Thyroid gland (tissue), 4 donors: ENCODE measurements around the gene IL12B. TPM values are rescaled to one million over a fixed set of nuclear protein-coding genes. Genes with fewer than 3 reads are reported as not detected.

Experiments
- DNase-seq, 2 donors: peaks; one replicate each; pipeline ENCODE4 v3.0.0-alpha.2; 2019
- H3K27ac ChIP-seq, 3 donors: fragments of 200-600 bp; sonication (generic); 1 replicate in 2 of 3; 2 replicates in 1 of 3; pipeline ENCODE4 v1.5.1; 2016 to 2019; ENCODE audit warnings: mild to moderate bottlenecking in 1 of 3, moderate library complexity in 1 of 3
- H3K27me3 ChIP-seq: fragments of 200-600 bp; sonication (generic); one replicate; pipeline ENCODE4 v1.5.1; 2019
- H3K36me3 ChIP-seq, 2 donors: fragments of 200-600 bp; sonication (generic); one replicate each; pipeline ENCODE4 v1.5.1; 2016 to 2019
- H3K4me1 ChIP-seq, 2 donors: fragments of 200-600 bp; sonication (generic); one replicate each; pipeline ENCODE4 v1.5.1; 2017 to 2019
- H3K4me3 ChIP-seq, 3 donors: fragments of 200-600 bp; sonication (generic); replicated peaks in 1 of 3; 1 replicate in 2 of 3; 2 replicates in 1 of 3; pipeline ENCODE4 v1.5.1; 2016; ENCODE audit warnings: mild to moderate bottlenecking in 1 of 3
- H3K9me3 ChIP-seq: fragments of 200-600 bp; sonication (generic); one replicate; pipeline ENCODE4 v1.5.1; 2017
- POLR2A ChIP-seq, 2 donors: fragments of 450-650 bp; IDR thresholded peaks; one replicate each; pipeline ENCODE4 v1.6.1; 2017; ENCODE audit warnings: antibody characterized with exemption in 2 of 2, mild to moderate bottlenecking in 2 of 2, moderate library complexity in 1 of 2
- WGBS, 2 donors: methylation state at CpG; one replicate each; pipeline ENCODE4 v1.1.5; 2017; 5-methylcytosine and 5-hydroxymethylcytosine counted together
- intact Hi-C: fragments of 100-400 bp; cut with DNase I; formaldehyde crosslinking; loops from one replicate; pipeline ENCODE4 v1.15.1; 2023
- total RNA-seq, 4 donors: library from RNA; depleted of rRNA; stranded (reverse); fragments of >200 nt; gene quantifications; one replicate each; pipeline ENCODE4 v1.2.3, GENCODE V29; 2016
- TF ChIP-seq, protein P1 (sequence below), 6 experiments: fragments of 200-600 bp in 3 of 6; fragments of 450-650 bp in 3 of 6; sonication (generic) in 3 of 6; IDR thresholded peaks; one replicate each; pipeline ENCODE4 v1.5.1; 2016 to 2019; ENCODE audit warnings: antibody characterized with exemption in 6 of 6, mild to moderate bottlenecking in 2 of 6, inconsistent platforms in 1 of 6, moderate library complexity in 1 of 6

IL12B gene
- total RNA-seq, 4 donors from 2014 or later, result not detected

DNA sequence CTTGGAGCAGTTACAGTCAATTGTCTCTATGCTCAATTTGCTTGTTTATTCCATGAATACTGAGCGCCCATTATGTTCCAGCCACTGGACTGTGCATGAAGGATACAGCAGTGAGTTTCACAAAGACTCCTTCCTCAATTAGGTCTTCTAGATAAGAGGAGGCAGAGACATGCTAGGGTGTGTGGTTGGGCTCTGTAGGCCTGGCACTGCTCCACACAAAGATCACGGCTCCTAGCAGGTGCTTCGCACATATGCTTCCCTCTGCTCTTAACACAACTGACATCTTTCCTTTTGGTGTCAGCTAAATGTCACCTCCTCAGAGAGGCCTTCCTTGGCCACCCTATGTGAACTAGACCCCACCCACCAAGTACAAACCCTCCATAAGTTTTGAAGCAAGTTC lies 10.9 kb downstream of the IL12B start:
- Histone ChIP-seq H3K27me3 (no peaks in the 10 kb centered on the region), H3K4me3 (no peak overlapping the region), H3K9me3 (no peaks in the 10 kb centered on the region), H3K36me3 (no peaks in the 10 kb centered on the region), H3K27ac (no peak overlapping the region), H3K4me1 (no peaks in the 10 kb centered on the region)
- intact Hi-C loops, result no loop called here
- WGBS, 2 donors, result 80 to 94% methylated on average over 3 of the region's 3 CpGs
- DNase-seq, result no peak
- TF ChIP-seq POLR2A (IDR thresholded peaks at IDR 0.05), result no peak
- TF ChIP-seq, protein P1, sequence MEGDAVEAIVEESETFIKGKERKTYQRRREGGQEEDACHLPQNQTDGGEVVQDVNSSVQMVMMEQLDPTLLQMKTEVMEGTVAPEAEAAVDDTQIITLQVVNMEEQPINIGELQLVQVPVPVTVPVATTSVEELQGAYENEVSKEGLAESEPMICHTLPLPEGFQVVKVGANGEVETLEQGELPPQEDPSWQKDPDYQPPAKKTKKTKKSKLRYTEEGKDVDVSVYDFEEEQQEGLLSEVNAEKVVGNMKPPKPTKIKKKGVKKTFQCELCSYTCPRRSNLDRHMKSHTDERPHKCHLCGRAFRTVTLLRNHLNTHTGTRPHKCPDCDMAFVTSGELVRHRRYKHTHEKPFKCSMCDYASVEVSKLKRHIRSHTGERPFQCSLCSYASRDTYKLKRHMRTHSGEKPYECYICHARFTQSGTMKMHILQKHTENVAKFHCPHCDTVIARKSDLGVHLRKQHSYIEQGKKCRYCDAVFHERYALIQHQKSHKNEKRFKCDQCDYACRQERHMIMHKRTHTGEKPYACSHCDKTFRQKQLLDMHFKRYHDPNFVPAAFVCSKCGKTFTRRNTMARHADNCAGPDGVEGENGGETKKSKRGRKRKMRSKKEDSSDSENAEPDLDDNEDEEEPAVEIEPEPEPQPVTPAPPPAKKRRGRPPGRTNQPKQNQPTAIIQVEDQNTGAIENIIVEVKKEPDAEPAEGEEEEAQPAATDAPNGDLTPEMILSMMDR (IDR thresholded peaks at IDR 0.05), result no peak

DNA sequence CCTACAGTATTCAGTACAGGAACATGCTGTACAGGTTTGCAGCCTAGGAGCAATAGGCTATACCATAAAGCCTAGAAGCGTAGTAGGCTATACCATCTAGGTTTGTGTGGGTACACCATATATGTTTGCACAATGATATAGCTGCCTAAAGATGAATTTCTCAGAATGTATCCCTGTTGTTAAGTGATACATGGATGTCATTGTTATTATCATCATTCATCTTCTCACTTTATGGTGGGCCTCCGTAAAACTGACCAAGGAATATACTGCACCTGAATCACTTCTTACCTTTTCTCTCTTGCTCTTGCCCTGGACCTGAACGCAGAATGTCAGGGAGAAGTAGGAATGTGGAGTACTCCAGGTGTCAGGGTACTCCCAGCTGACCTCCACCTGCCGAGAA lies 11.8 kb downstream of the IL12B start:
- 73 to 77% methylated on average over 4 of the region's 4 CpGs for WGBS, 2 donors
- Histone ChIP-seq H3K36me3 (no peaks in the 10 kb centered on the region), H3K4me3 (no peak overlapping the region), H3K27ac (no peak overlapping the region), H3K4me1 (no peaks in the 10 kb centered on the region), H3K27me3 (no peaks in the 10 kb centered on the region), H3K9me3 (no peaks in the 10 kb centered on the region)
- intact Hi-C loops, result no loop called here
- DNase-seq, result no peak
- TF ChIP-seq, protein P1 (IDR thresholded peaks at IDR 0.05), result no peak
- no peak for TF ChIP-seq POLR2A (IDR thresholded peaks at IDR 0.05)

DNA sequence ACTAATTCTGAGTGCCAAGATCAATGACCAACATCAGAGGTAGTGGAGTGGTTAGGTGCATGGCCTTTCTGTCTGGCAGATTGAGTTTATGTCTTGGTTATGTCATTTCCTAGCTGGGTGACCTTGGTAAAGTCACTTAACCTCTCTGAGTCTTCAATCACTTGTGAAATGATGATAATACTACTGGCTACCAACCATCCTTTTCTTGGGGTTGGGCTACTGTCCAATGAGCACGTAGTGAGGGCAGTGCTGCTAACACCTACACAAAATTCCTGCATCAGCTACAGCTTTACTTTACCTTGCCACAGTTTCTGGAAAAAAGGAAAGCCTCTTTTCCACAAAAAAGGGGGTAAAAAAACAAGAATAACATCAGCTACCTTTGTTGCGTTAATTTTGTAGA lies 12.4 kb downstream of the IL12B start:
- H3K36me3 ChIP-seq, result no peaks in the 10 kb centered on the region
- no peak for DNase-seq
- WGBS, 2 donors, result 63 to 70% methylated on average over 2 of the region's 2 CpGs
- TF ChIP-seq, protein P1 (IDR thresholded peaks at IDR 0.05), result no peak
- TF ChIP-seq POLR2A (IDR thresholded peaks at IDR 0.05), result no peak
- no peaks in the 10 kb centered on the region for H3K9me3 ChIP-seq
- no peak overlapping the region for H3K4me3 ChIP-seq
- no peaks in the 10 kb centered on the region for H3K4me1 ChIP-seq
- H3K27me3 ChIP-seq, result no peaks in the 10 kb centered on the region
- no peak overlapping the region for H3K27ac ChIP-seq
- intact Hi-C loops, result no loop called here

DNA sequence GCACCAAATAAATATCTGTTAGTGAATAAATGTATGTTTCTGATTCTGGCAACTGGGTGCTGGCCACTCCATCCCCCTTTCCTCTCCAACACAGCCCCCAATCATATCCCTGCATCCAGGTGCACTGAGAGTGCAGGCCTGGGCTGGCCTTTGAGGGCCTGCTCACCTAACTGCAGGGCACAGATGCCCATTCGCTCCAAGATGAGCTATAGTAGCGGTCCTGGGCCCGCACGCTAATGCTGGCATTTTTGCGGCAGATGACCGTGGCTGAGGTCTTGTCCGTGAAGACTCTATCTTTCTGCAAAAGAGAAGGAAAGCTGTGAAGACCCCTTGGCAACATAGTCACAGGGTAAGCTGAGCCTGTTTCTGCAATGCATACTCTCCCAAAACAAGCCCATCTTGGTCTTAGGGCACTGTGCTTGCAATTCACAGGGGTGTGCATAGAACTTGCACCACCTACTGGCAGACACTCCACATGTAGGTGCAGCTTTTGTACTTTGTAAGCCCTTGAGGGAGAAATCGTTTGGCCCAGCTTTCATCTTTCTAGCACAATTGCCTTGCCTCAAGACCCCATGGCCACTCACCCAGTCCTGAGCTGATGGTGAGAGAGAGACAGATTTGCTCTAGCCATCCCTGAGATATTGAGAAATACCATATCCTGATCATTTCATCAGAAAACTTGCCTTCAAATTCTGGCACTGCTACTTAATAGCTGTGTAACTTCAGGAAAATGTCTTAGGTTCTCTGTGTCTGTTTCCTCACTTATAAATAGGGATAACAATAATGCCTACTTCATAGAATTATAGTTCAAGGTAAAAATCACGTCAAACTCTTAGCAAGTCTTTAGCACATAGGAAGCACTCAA lies 13.5 kb downstream of the IL12B start:
- Histone ChIP-seq H3K4me1 (no peaks in the 10 kb centered on the region), H3K27ac (no peak overlapping the region), H3K9me3 (no peaks in the 10 kb centered on the region), H3K4me3 (no peak overlapping the region), H3K27me3 (no peaks in the 10 kb centered on the region), H3K36me3 (no peaks in the 10 kb centered on the region)
- TF ChIP-seq, protein P1 (IDR thresholded peaks at IDR 0.05), result peak in 4 of 6 experiments; percentile 21 to 52 (median 38)
- no peak for TF ChIP-seq POLR2A (IDR thresholded peaks at IDR 0.05)
- DNase-seq, result peak; percentile 27 to 39
- WGBS, 2 donors, result 77 to 81% methylated on average over 9 of the region's 9 CpGs
- intact Hi-C loops, result no loop called here

DNA sequence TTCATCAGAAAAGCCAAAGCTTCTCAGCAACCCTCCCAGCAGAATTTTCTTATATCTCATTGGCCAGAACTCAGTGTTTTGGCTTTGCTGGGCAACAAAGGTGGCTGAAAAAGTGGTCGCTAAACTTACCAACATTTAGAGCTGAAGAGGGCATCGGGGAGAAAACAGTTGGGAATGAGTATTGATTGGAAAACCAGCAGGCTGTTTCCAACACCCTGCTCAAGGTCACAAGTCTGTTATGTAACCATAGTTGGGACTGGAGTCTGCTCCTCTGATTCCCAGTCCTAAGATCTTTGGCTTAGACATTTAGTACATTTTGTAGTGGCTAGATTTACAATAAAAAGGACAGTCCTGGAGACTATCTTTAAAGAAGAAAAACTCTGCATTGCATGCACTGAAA lies 17.1 kb downstream of the IL12B start:
- Histone ChIP-seq H3K4me1 (no peaks in the 10 kb centered on the region), H3K27me3 (no peaks in the 10 kb centered on the region), H3K36me3 (no peaks in the 10 kb centered on the region), H3K4me3 (no peak overlapping the region), H3K27ac (no peak overlapping the region), H3K9me3 (no peaks in the 10 kb centered on the region)
- TF ChIP-seq POLR2A (IDR thresholded peaks at IDR 0.05), result no peak
- TF ChIP-seq, protein P1 (IDR thresholded peaks at IDR 0.05), result no peak
- DNase-seq, result no peak
- intact Hi-C loops, result no loop called here
- WGBS, 2 donors, result 89 to 94% methylated on average over 2 of the region's 2 CpGs
